Epithelial cell of esophagus (primary cell): Measurements from ENCODE around the gene BEST3.

ENCODE experiments used
- DNase-seq: peaks from one replicate; pipeline ENCODE4 v3.0.0; 2010; ENCODE audit warnings: low read depth
- H3K4me3 ChIP-seq: 2 replicates; pipeline ENCODE4 v1.5.1; 2011; ENCODE audit warnings: mild to moderate bottlenecking, low read length, control low read depth
- CTCF ChIP-seq: IDR thresholded peaks from 2 replicates; pipeline ENCODE4 v1.5.1; 2011; ENCODE audit warnings: low read depth, mild to moderate bottlenecking, low read length, control low read depth, inconsistent platforms; ENCODE audit not compliant: insufficient read depth; ENCODE audit errors: missing control alignments

The BEST3 gene

GRCh38 chr12:69651922-69652321 is 47.2 kb downstream of the BEST3 start:
- no peak for DNase-seq
- H3K4me3 ChIP-seq = no peak overlapping the region
- no peak for TF ChIP-seq CTCF

GRCh38 chr12:69649529-69649928 is 49.6 kb downstream of the BEST3 start:
- no peak for DNase-seq
- TF ChIP-seq CTCF = no peak

GRCh38 chr12:69648476-69648875 is 50.6 kb downstream of the BEST3 start:
- DNase-seq = peak; percentile 97
- no peak for TF ChIP-seq CTCF
- H3K4me3 ChIP-seq = no peak overlapping the region

More at GRCh38 chr12:69649529-69649928, 49.6 kb downstream of the BEST3 start:
- H3K4me3 ChIP-seq = no peak overlapping the region

- no peak overlapping the region for H3K4me3 ChIP-seq
- DNase-seq = no peak
- no peak for TF ChIP-seq CTCF
These were observed 51.9 kb downstream of the BEST3 start for GRCh38 chr12:69647178-69647577.

- no peak overlapping the region for H3K4me3 ChIP-seq
- no peak for DNase-seq
- TF ChIP-seq CTCF = no peak
These were observed 54.1 kb downstream of the BEST3 start for GRCh38 chr12:69645031-69645430.

GRCh38 chr12:69644511-69644910 is 54.6 kb downstream of the BEST3 start:
- no peak for DNase-seq
- H3K4me3 ChIP-seq = no peak overlapping the region
- TF ChIP-seq CTCF = no peak

GRCh38 chr12:69642531-69642930 is 56.6 kb downstream of the BEST3 start:
- DNase-seq = no peak
- H3K4me3 ChIP-seq = no peak overlapping the region
- no peak for TF ChIP-seq CTCF
